ACHN (cell line): ENCODE results near the gene AGGF1.
A peak's percentile ranks its signal among the peaks of the same experiment; 100 is the strongest.
"Not testable (repeated sequence)": the region's sequence is repeated elsewhere in the genome, so short reads cannot be mapped to it uniquely, and the experiment has no call there.

Source experiments
- DNase-seq: peaks from one replicate; pipeline ENCODE4 v3.0.0-alpha.2; 2015
- in situ Hi-C: cut with HindIII; loops from 2 replicates; pipeline ENCODE4 v1.10.0; 2017; ENCODE audit warnings: low sequenced_read_pairs, low pct_ligation_motif_present, low pct_unique_long_range_greater_than_20kb

AGGF1 gene

GRCh38 chr5:77030097-77031071 is at the start of gene AGGF1:
Gene AGGF1 (plus strand): TSS chr5:77030404. CDS start chr5:77030767, 363 bp downstream.
- DNase-seq, result peak; percentile 91
- in situ Hi-C loops, result loop anchor here (25.0 kb wide), 1 partner anchor 168 kb away; the partner anchor contains the start of gene S100Z

- no peak for DNase-seq
- in situ Hi-C loops, result no loop called here
Measured at GRCh38 chr5:76980518-76981144, 49.6 kb upstream of the AGGF1 start.

- no peak for DNase-seq
- in situ Hi-C loops, result no loop called here
Measured at GRCh38 chr5:76982450-76982849, 47.8 kb upstream of the AGGF1 start.

- no peak for DNase-seq
- in situ Hi-C loops, result no loop called here
Measured at GRCh38 chr5:76983468-76983867, 46.7 kb upstream of the AGGF1 start.

GRCh38 chr5:76986825-76987526 is 43.2 kb upstream of the AGGF1 start:
- DNase-seq, result no peak
- in situ Hi-C loops, result no loop called here

- DNase-seq, result no peak
- in situ Hi-C loops, result no loop called here
Measured at GRCh38 chr5:76990899-76991459, 39.2 kb upstream of the AGGF1 start.

GRCh38 chr5:76993436-76993835 is 36.8 kb upstream of the AGGF1 start:
- DNase-seq, in situ Hi-C loops: not testable (repeated sequence)

- DNase-seq, result no peak
- in situ Hi-C loops, result no loop called here
Measured at GRCh38 chr5:76994337-76994736, 35.9 kb upstream of the AGGF1 start.

GRCh38 chr5:76998251-76998650 is 32.0 kb upstream of the AGGF1 start:
- DNase-seq, in situ Hi-C loops: not testable (repeated sequence)

- in situ Hi-C loops, result no loop called here
- DNase-seq, result no peak
Measured at GRCh38 chr5:76999451-76999850, 30.8 kb upstream of the AGGF1 start.

- DNase-seq, result no peak
- in situ Hi-C loops, result no loop called here
Measured at GRCh38 chr5:77003246-77003645, 27.0 kb upstream of the AGGF1 start.

- in situ Hi-C loops, result no loop called here
- DNase-seq, result no peak
Measured at GRCh38 chr5:77006124-77006523, 24.1 kb upstream of the AGGF1 start.

- in situ Hi-C loops, result no loop called here
- DNase-seq, result no peak
Measured at GRCh38 chr5:77008413-77008812, 21.8 kb upstream of the AGGF1 start.

GRCh38 chr5:77010243-77010642 is 20.0 kb upstream of the AGGF1 start:
- DNase-seq, result no peak
- in situ Hi-C loops, result no loop called here

GRCh38 chr5:77011498-77011897 is 18.7 kb upstream of the AGGF1 start:
- in situ Hi-C loops, result no loop called here
- DNase-seq, result no peak

- no peak for DNase-seq
- in situ Hi-C loops, result no loop called here
Measured at GRCh38 chr5:77012601-77013000, 17.6 kb upstream of the AGGF1 start.

GRCh38 chr5:77015938-77016569 is 14.2 kb upstream of the AGGF1 start:
- in situ Hi-C loops, result no loop called here
- DNase-seq, result peak; percentile 52

- in situ Hi-C loops, result no loop called here
- no peak for DNase-seq
Measured at GRCh38 chr5:77016962-77017361, 13.2 kb upstream of the AGGF1 start.
